Neural cell (in vitro differentiated cells): ENCODE measurements around the gene TPSD1.
"Not testable (repeated sequence)": the region's sequence is repeated elsewhere in the genome, so short reads cannot be mapped to it uniquely, and the experiment has no call there.

Experiments used
- CTCF ChIP-seq: fragments of 450-650 bp; IDR thresholded peaks from 2 replicates; pipeline ENCODE4 v1.5.1; 2014; ENCODE audit warnings: antibody characterized with exemption, mild to moderate bottlenecking, moderate library complexity; ENCODE audit not compliant: poor library complexity, severe bottlenecking
- EP300 ChIP-seq: fragments of 450-650 bp; conservative IDR thresholded peaks from 2 replicates; pipeline ENCODE4 v1.6.1; 2014; ENCODE audit warnings: antibody characterized with exemption, mild to moderate bottlenecking, moderate library complexity; ENCODE audit not compliant: poor library complexity, severe bottlenecking
- EZH2 ChIP-seq: fragments of 200-600, 300-800 bp; shearing (Covaris generic), sonication (generic); IDR thresholded peaks from 2 replicates; pipeline ENCODE4 v1.6.1; 2014; ENCODE audit warnings: antibody characterized with exemption, low read length, borderline replicate concordance, mild to moderate bottlenecking; ENCODE audit not compliant: insufficient read depth, poor library complexity, severe bottlenecking
- MXI1 ChIP-seq: fragments of 450-650 bp; conservative IDR thresholded peaks from 2 replicates; pipeline ENCODE4 v1.6.1; 2014; ENCODE audit warnings: antibody characterized with exemption, mild to moderate bottlenecking; ENCODE audit not compliant: poor library complexity, severe bottlenecking
- POLR2AphosphoS5 ChIP-seq: IDR thresholded peaks from 2 replicates; pipeline ENCODE4 v1.6.1; 2012
- RAD21 ChIP-seq: fragments of 450-650 bp; conservative IDR thresholded peaks from 2 replicates; pipeline ENCODE4 v1.6.1; 2014; ENCODE audit warnings: antibody characterized with exemption, mild to moderate bottlenecking, moderate library complexity
- REST ChIP-seq: IDR thresholded peaks from 2 replicates; pipeline ENCODE4 v1.6.1; 2012; ENCODE audit warnings: borderline replicate concordance

- not testable (repeated sequence) for TF ChIP-seq CTCF, MXI1, EZH2, EP300, POLR2AphosphoS5, REST, RAD21
These were observed 24.6 kb upstream of the TPSD1 start for GRCh38 chr16:1231301-1231700.
